GM12873 (cell line): ENCODE results near the gene ZBTB5.

Experiments used
- CTCF ChIP-seq: IDR thresholded peaks from 2 replicates; pipeline ENCODE4 v1.5.1; 2012; ENCODE audit warnings: low read depth, mild to moderate bottlenecking, moderate library complexity, low read length, control low read depth; ENCODE audit not compliant: insufficient read depth; ENCODE audit errors: missing control alignments

The ZBTB5 gene

GRCh38 chr9:37417252-37417803 lies 47.9 kb downstream of the ZBTB5 start:
- peak; percentile 2 for TF ChIP-seq CTCF

GRCh38 chr9:37415011-37415719 lies 50.1 kb downstream of the ZBTB5 start:
- peak; percentile 85 for TF ChIP-seq CTCF

- no peak for TF ChIP-seq CTCF
Observed at GRCh38 chr9:37414503-37414943, 50.7 kb downstream of the ZBTB5 start.

- TF ChIP-seq CTCF, result no peak
Observed at GRCh38 chr9:37413311-37413710, 51.9 kb downstream of the ZBTB5 start.

GRCh38 chr9:37412431-37413151 lies 52.7 kb downstream of the ZBTB5 start:
- TF ChIP-seq CTCF, result no peak

- TF ChIP-seq CTCF, result peak; percentile 74
Observed at GRCh38 chr9:37410969-37411785, 54.1 kb downstream of the ZBTB5 start.
